ENCODE measurements around the gene KNDC1. TPM values are rescaled to one million over a fixed set of nuclear protein-coding genes. Genes with fewer than 3 reads are reported as not detected.

Gene KNDC1
- total RNA-seq, 1 experiment from 2014 or later = 15.7 TPM

- Histone ChIP-seq H3K14ac (ENCODE audit: insufficient read depth, low read length) (no peak overlapping the region), H2BK5ac (ENCODE audit: insufficient read length, low read length) (no peak overlapping the region), H2BK15ac (ENCODE audit: low read depth, low read length) (no peak overlapping the region), H3K27me3 (ENCODE audit: insufficient read depth, low read length) (no peaks in the 10 kb centered on the region), H3T11ph (ENCODE audit: low read length) (no peak overlapping the region), H3K4ac (ENCODE audit: low read depth, low read length) (no peak overlapping the region), H3K18ac (ENCODE audit: insufficient read length, low read depth, low read length) (no peak overlapping the region), H3K23me2 (ENCODE audit: insufficient read length, low read depth, low read length, poor library complexity, severe bottlenecking) (peaks cover 7% of the 10 kb centered on the region), H4K20me1 (ENCODE audit: control insufficient read depth, insufficient read depth, insufficient read length) (no peaks in the 10 kb centered on the region), H3K4me1 (ENCODE audit: insufficient read depth, low read length) (no peaks in the 10 kb centered on the region), H3K23ac (ENCODE audit: insufficient read length, low read depth, low read length) (no peak overlapping the region), H4K8ac (replicated peaks; ENCODE audit: insufficient read length, low read depth, low read length) (no peak overlapping the region), H2BK12ac (ENCODE audit: insufficient read length, low read depth, low read length) (no peak overlapping the region), H3K56ac (ENCODE audit: insufficient read length, low read depth, low read length) (no peak overlapping the region), H4K91ac (ENCODE audit: insufficient read length, low read depth, low read length) (no peak overlapping the region), H2BK120ac (ENCODE audit: low read depth, low read length, poor library complexity, severe bottlenecking) (no peak overlapping the region), H2BK20ac (ENCODE audit: low read depth, low read length, poor library complexity, severe bottlenecking) (no peak overlapping the region), H3K27ac (ENCODE audit: insufficient read length, low read depth, low read length) (no peak overlapping the region), H2AFZ (ENCODE audit: low read length) (no peak overlapping the region), H3K4me2 (ENCODE audit: insufficient read depth, insufficient read length, low read length) (peak overlapping the region; percentile 36), H3K79me2 (ENCODE audit: insufficient read depth, low read length) (no peaks in the 10 kb centered on the region), H4K5ac (ENCODE audit: insufficient read length, low read depth, low read length) (no peak overlapping the region), H3K79me1 (ENCODE audit: insufficient read depth, low read depth, low read length, poor library complexity, severe bottlenecking) (no peaks in the 10 kb centered on the region), H3K9ac (ENCODE audit: extremely low read depth, insufficient read length, low read length) (no peak overlapping the region), H3K9me3 (ENCODE audit: control insufficient read depth, low read depth, low read length) (no peaks in the 10 kb centered on the region), H2AK5ac (ENCODE audit: insufficient read length, low read length) (no peak overlapping the region)
- H3K9me3 Mint-ChIP-seq = no peaks in the 10 kb centered on the region; a peak in 1 of 5 replicates
- no peaks in the 10 kb centered on the region for H3K36me3 Mint-ChIP-seq (ENCODE audit: insufficient read depth in 1 of 3, low read depth in 3 of 3)
- peaks cover 11 to 30% of the 10 kb centered on the region in 2 experiments for H3K4me1 Mint-ChIP-seq
- TF ChIP-seq CTCF (conservative IDR thresholded peaks at IDR 0.05) = peak; percentile 34; the same call in 2 of the 3 replicates
- peak overlapping the region in 1 of 3 experiments; percentile 76; a peak in 3 of 7 replicates for H3K27ac Mint-ChIP-seq
- no CpG with 5 or more reads among the region's 27 CpGs for whole genome bisulfite sequencing (ENCODE audit: extremely low coverage, insufficient read length, low lambda C conversion rate)
- peak overlapping the region; percentile 51 to 70 for H3K4me3 Mint-ChIP-seq
- H3K27me3 Mint-ChIP-seq (ENCODE audit: low read depth) = peaks cover 3% of the 10 kb centered on the region
- DNase-seq = peak; percentile 79
Observed at GRCh38 chr10:133257489-133258065, 97.6 kb downstream of the KNDC1 start.

Data from H9 (cell line).